ENCODE results near the gene TMEM255B.

TMEM255B gene

GRCh38 chr13:113862191-113862930 is 103.3 kb downstream of the TMEM255B start:
- intact Hi-C loops (cut with DNase I): loop anchor here (5.0 kb wide), 1 partner anchor 40 kb away; no protein-coding TSS in a partner anchor
- peak in 3 of 10 donors; percentile 11 to 71 (median 46) for DNase-seq

- intact Hi-C loops (cut with DNase I): loop anchor here (5.0 kb wide), 1 partner anchor 41 kb away; no protein-coding TSS in a partner anchor
- peak in 7 of 10 donors; percentile 35 to 92 (median 43) for DNase-seq
Observed at GRCh38 chr13:113862931-113863523, 104.0 kb downstream of the TMEM255B start.

GRCh38 chr13:113863524-113864272 is 104.7 kb downstream of the TMEM255B start, which contains the start of gene GAS6:
Gene GAS6 (minus strand): TSS chr13:113864076. CDS start chr13:113863920, 156 bp downstream.
- DNase-seq: peak in 9 of 10 donors; percentile 45 to 94 (median 66)
- intact Hi-C loops (cut with DNase I): loop anchor here (5.0 kb wide), 1 partner anchor 41 kb away; no protein-coding TSS in a partner anchor

- peak in 2 of 10 donors; percentile 13 to 52 for DNase-seq
- intact Hi-C loops (cut with DNase I): loop anchor here (5.0 kb wide), 1 partner anchor 42 kb away; no protein-coding TSS in a partner anchor
Observed at GRCh38 chr13:113864273-113864890, 105.4 kb downstream of the TMEM255B start.

DNA sequence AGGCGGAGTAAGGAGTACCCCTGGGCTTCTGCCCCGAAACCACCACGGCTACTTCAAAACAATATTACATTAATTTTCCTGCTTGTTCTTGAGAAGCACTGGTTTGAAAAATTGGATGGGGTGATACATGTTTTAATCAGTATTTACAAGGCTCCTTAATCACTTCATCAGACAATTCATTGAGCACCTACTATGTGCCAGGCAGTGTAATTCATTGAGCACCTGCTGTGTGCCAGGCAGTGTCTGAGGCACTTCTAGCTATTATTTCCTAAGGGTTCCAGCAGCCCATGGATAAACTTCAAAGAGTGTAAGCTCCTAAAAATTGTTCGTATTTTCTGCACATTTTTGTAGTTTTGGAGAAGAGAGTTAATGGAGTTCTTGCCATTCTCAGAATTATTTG is 106.4 kb downstream of the TMEM255B start:
- no peak for DNase-seq
- intact Hi-C loops (cut with DNase I): no loop called here

All from posterior cingulate gyrus (tissue), 11 donors.